ENCODE measurements around the gene KRT3. TPM values are rescaled to one million over a fixed set of nuclear protein-coding genes. Genes with fewer than 3 reads are reported as not detected.
"Not testable (repeated sequence)": the region's sequence is repeated elsewhere in the genome, so short reads cannot be mapped to it uniquely, and the experiment has no call there.

KRT3 gene
- total RNA-seq, 1 donor from 2014 or later = not detected

GRCh38 chr12:52761802-52762201 lies 34.1 kb downstream of the KRT3 start:
- H3K36me3 Mint-ChIP-seq (ENCODE audit: low read depth) = no peaks in the 10 kb centered on the region
- H3K4me3 Mint-ChIP-seq = no peak overlapping the region
- TF ChIP-seq CTCF (IDR thresholded peaks at IDR 0.05) = no peak
- no peak overlapping the region for H3K27ac Mint-ChIP-seq
- no peak for ATAC-seq (ENCODE audit: low read depth)
- intact Hi-C loops (cut with micrococcal nuclease) = no loop called here
- no peaks in the 10 kb centered on the region for H3K4me1 Mint-ChIP-seq
- ChIA-PET CTCF (no interaction called here), POLR2A (no interaction called here)
- DNase-seq = no peak
- peaks cover 4% of the 10 kb centered on the region for H3K27me3 Mint-ChIP-seq
- H3K9me3 Mint-ChIP-seq = peaks cover 12% of the 10 kb centered on the region

- CTCF ChIA-PET; POLR2A ChIA-PET; H3K27ac Mint-ChIP-seq; ATAC-seq (ENCODE audit: low read depth); H3K36me3 Mint-ChIP-seq (ENCODE audit: low read depth); DNase-seq; H3K4me3 Mint-ChIP-seq; H3K4me1 Mint-ChIP-seq; intact Hi-C loops (cut with micrococcal nuclease); H3K27me3 Mint-ChIP-seq: not testable (repeated sequence)
- peaks cover 12% of the 10 kb centered on the region for H3K9me3 Mint-ChIP-seq
These were observed 34.7 kb downstream of the KRT3 start for GRCh38 chr12:52761218-52761617.

GRCh38 chr12:52760623-52761022 lies 35.3 kb downstream of the KRT3 start:
- no peak for TF ChIP-seq CTCF (IDR thresholded peaks at IDR 0.05)
- CTCF ChIA-PET = no interaction called here
- DNase-seq (no peak), ATAC-seq (ENCODE audit: low read depth) (no peak)
- Mint-ChIP-seq H3K27ac (no peak overlapping the region), H3K4me3 (no peak overlapping the region), H3K27me3 (no peaks in the 10 kb centered on the region), H3K36me3 (ENCODE audit: low read depth) (no peaks in the 10 kb centered on the region), H3K4me1 (no peaks in the 10 kb centered on the region), H3K9me3 (peaks cover 12% of the 10 kb centered on the region)
- POLR2A ChIA-PET = no interaction called here
- intact Hi-C loops (cut with micrococcal nuclease) = no loop called here

GRCh38 chr12:52759695-52760094 lies 36.2 kb downstream of the KRT3 start:
- intact Hi-C loops (cut with micrococcal nuclease) = no loop called here
- Mint-ChIP-seq H3K4me1 (no peaks in the 10 kb centered on the region), H3K4me3 (no peak overlapping the region), H3K27ac (no peak overlapping the region), H3K9me3 (peaks cover 12% of the 10 kb centered on the region), H3K36me3 (ENCODE audit: low read depth) (no peaks in the 10 kb centered on the region), H3K27me3 (no peaks in the 10 kb centered on the region)
- DNase-seq = no peak
- no peak for ATAC-seq (ENCODE audit: low read depth)
- CTCF ChIA-PET = no interaction called here
- no peak for TF ChIP-seq CTCF (IDR thresholded peaks at IDR 0.05)
- POLR2A ChIA-PET = no interaction called here

GRCh38 chr12:52759218-52759617 lies 36.7 kb downstream of the KRT3 start:
- Mint-ChIP-seq H3K36me3 (ENCODE audit: low read depth) (no peaks in the 10 kb centered on the region), H3K9me3 (peaks cover 12% of the 10 kb centered on the region), H3K4me1 (no peaks in the 10 kb centered on the region), H3K4me3 (no peak overlapping the region), H3K27ac (no peak overlapping the region), H3K27me3 (no peaks in the 10 kb centered on the region)
- no peak for TF ChIP-seq CTCF (IDR thresholded peaks at IDR 0.05)
- ATAC-seq (ENCODE audit: low read depth) (no peak), DNase-seq (no peak)
- POLR2A ChIA-PET = no interaction called here
- CTCF ChIA-PET = no interaction called here
- intact Hi-C loops (cut with micrococcal nuclease) = no loop called here

GRCh38 chr12:52757449-52758176 lies 38.3 kb downstream of the KRT3 start:
- Mint-ChIP-seq H3K4me1 (no peaks in the 10 kb centered on the region), H3K27me3 (peaks cover 1% of the 10 kb centered on the region), H3K27ac (no peak overlapping the region), H3K36me3 (ENCODE audit: low read depth) (no peaks in the 10 kb centered on the region), H3K4me3 (no peak overlapping the region), H3K9me3 (peaks cover 12% of the 10 kb centered on the region)
- POLR2A ChIA-PET = no interaction called here
- no peak for ATAC-seq (ENCODE audit: low read depth)
- intact Hi-C loops (cut with micrococcal nuclease) = no loop called here
- no peak for DNase-seq
- CTCF ChIA-PET = no interaction called here
- TF ChIP-seq CTCF (IDR thresholded peaks at IDR 0.05) = no peak
